B cell (primary cell): ENCODE measurements around the gene LRIG3.

Experiments
- EZH2 ChIP-seq: IDR thresholded peaks from 2 replicates; pipeline ENCODE4 v1.6.1; 2012; ENCODE audit warnings: borderline replicate concordance, low read depth, mild to moderate bottlenecking, moderate library complexity, low read length; ENCODE audit not compliant: insufficient read depth, poor library complexity, severe bottlenecking
- TF ChIP-seq, protein P1 (sequence below): fragments of 200-600 bp; IDR thresholded peaks from one replicate; pipeline ENCODE4 v1.8.0; 2022; ENCODE audit warnings: antibody characterized with exemption, mild to moderate bottlenecking

DNA sequence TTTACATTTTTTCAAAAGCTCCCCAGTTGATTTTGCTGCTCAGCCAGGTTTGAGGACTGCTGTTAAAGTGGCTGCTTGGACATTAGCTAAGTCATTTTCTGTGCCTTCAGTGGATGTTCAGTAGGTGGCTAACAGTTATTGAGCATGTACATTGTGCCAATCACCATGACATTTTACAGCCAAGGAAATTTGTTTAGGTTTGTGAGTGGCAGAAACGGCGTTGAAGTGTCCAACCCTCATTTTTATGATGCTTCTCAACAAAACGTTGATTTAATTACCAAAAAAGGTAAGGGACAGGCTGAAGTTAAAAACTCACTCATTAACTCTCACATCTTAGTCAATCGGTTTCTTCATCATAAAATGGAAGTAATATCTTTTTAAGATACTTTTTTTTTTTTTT, 37.0 kb upstream of the LRIG3 start:
- TF ChIP-seq, protein P1, sequence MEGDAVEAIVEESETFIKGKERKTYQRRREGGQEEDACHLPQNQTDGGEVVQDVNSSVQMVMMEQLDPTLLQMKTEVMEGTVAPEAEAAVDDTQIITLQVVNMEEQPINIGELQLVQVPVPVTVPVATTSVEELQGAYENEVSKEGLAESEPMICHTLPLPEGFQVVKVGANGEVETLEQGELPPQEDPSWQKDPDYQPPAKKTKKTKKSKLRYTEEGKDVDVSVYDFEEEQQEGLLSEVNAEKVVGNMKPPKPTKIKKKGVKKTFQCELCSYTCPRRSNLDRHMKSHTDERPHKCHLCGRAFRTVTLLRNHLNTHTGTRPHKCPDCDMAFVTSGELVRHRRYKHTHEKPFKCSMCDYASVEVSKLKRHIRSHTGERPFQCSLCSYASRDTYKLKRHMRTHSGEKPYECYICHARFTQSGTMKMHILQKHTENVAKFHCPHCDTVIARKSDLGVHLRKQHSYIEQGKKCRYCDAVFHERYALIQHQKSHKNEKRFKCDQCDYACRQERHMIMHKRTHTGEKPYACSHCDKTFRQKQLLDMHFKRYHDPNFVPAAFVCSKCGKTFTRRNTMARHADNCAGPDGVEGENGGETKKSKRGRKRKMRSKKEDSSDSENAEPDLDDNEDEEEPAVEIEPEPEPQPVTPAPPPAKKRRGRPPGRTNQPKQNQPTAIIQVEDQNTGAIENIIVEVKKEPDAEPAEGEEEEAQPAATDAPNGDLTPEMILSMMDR: no peak
- no peak for TF ChIP-seq EZH2
